IMR-90 (cell line): ENCODE data around the gene MFAP1. TPM values are rescaled to one million over a fixed set of nuclear protein-coding genes. Genes with fewer than 3 reads are reported as not detected.
A peak's percentile ranks its signal among the peaks of the same experiment; 100 is the strongest.

Experiments used
- ATAC-seq: fragments of 200-7000 bp; cut with Tn5 transposase; 2 replicates; pipeline ENCODE4 v1.9.1; 2020; ENCODE audit warnings: low read depth, mild to moderate bottlenecking, moderate library complexity
- BruUV-seq: library from RNA; stranded (reverse); fragments of 400-500 nt; replicated peaks from 2 replicates; lab custom pipeline; 2021; lab: Mats Ljungman, UMichigan
- CTCF ChIA-PET: fragments of 300-600 bp; formaldehyde crosslinking; extraction: SDS; loops from one replicate; lab custom pipeline; 2021; ENCODE audit warnings: antibody characterized with exemption; lab: Yijun Ruan, JAX
- POLR2A ChIA-PET: fragments of 300-600 bp; sonication (Branson Sonifier 250); formaldehyde crosslinking; loops from one replicate; lab custom pipeline; 2022; ENCODE audit warnings: antibody characterized with exemption; ENCODE audit not compliant: unreplicated experiment; lab: Charles Lee
- DNase-seq: peaks from one replicate; pipeline ENCODE4 v3.0.0; 2013
- H2AFZ ChIP-seq: replicated peaks from 2 replicates; pipeline ENCODE3; 2013; ENCODE audit warnings: low read length, mild to moderate bottlenecking; ENCODE audit not compliant: poor library complexity
- H2AK5ac ChIP-seq: 2 replicates; pipeline ENCODE4 v1.6.1; 2013; ENCODE audit warnings: low read depth, low read length, inconsistent platforms
- H2AK9ac ChIP-seq: replicated peaks from 2 replicates; pipeline ENCODE3; 2013; ENCODE audit warnings: mild to moderate bottlenecking, low read depth, low read length, moderate library complexity; ENCODE audit not compliant: poor library complexity
- H2BK120ac ChIP-seq: 2 replicates; pipeline ENCODE4 v1.6.1; 2013; ENCODE audit warnings: low read depth, low read length, inconsistent platforms
- H2BK15ac ChIP-seq: 3 replicates; pipeline ENCODE4 v1.6.1; 2013; ENCODE audit warnings: low read depth, low read length, inconsistent platforms
- H2BK20ac ChIP-seq: 2 replicates; pipeline ENCODE4 v1.6.1; 2013; ENCODE audit warnings: low read depth, mild to moderate bottlenecking, inconsistent platforms, low read length, moderate library complexity
- H2BK5ac ChIP-seq: 2 replicates; pipeline ENCODE4 v1.6.1; 2013; ENCODE audit warnings: mild to moderate bottlenecking, low read depth, low read length, inconsistent platforms; ENCODE audit not compliant: poor library complexity, severe bottlenecking
- H3K14ac ChIP-seq: replicated peaks from 2 replicates; pipeline ENCODE4 v1.6.1; 2013; ENCODE audit warnings: low read depth, low read length, inconsistent platforms
- H3K18ac ChIP-seq: 2 replicates; pipeline ENCODE4 v1.6.1; 2013; ENCODE audit warnings: low read depth, low read length, control low read depth
- H3K23ac ChIP-seq: 2 replicates; pipeline ENCODE4 v1.6.1; 2013; ENCODE audit warnings: low read depth, low read length, inconsistent platforms
- H3K27ac ChIP-seq: 2 replicates; pipeline ENCODE4 v1.5.1; 2013; ENCODE audit warnings: mild to moderate bottlenecking, control low read depth, low read length; ENCODE audit not compliant: insufficient read depth
- H3K27me3 ChIP-seq: 2 replicates; pipeline ENCODE4 v1.6.1; 2013; ENCODE audit warnings: low read length; ENCODE audit not compliant: control insufficient read depth, insufficient read depth
- H3K36me3 ChIP-seq: 2 replicates; pipeline ENCODE4 v1.6.1; 2013; ENCODE audit warnings: low read length, mixed read lengths; ENCODE audit not compliant: control insufficient read depth, insufficient read depth
- H3K4ac ChIP-seq: 2 replicates; pipeline ENCODE4 v1.6.1; 2013; ENCODE audit warnings: low read depth, low read length, inconsistent platforms
- H3K4me1 ChIP-seq: 2 replicates; pipeline ENCODE4 v1.6.1; 2013; ENCODE audit warnings: low read length, mixed read lengths; ENCODE audit not compliant: control insufficient read depth, insufficient read depth
- H3K4me2 ChIP-seq: 2 replicates; pipeline ENCODE4 v1.6.1; 2013; ENCODE audit warnings: low read depth, mild to moderate bottlenecking, control low read depth, low read length, moderate library complexity
- H3K4me3 ChIP-seq: 2 replicates; pipeline ENCODE4 v1.5.1; 2013; ENCODE audit warnings: low read depth, mild to moderate bottlenecking, control low read depth, low read length, moderate library complexity; ENCODE audit not compliant: insufficient read depth
- H3K56ac ChIP-seq: 2 replicates; pipeline ENCODE4 v1.6.1; 2013; ENCODE audit warnings: low read length, inconsistent platforms; ENCODE audit not compliant: insufficient read depth; ENCODE audit errors: extremely low read depth
- H3K79me1 ChIP-seq, 2 experiments: 2 replicates each; pipeline ENCODE4 v1.6.1; 2013; ENCODE audit warnings: low read length in 2 of 2, inconsistent platforms in 1 of 2, low read depth in 1 of 2
- H3K9ac ChIP-seq: 2 replicates; pipeline ENCODE4 v1.6.1; 2013; ENCODE audit warnings: low read depth, low read length, control low read depth
- H3K9me1 ChIP-seq: 2 replicates; pipeline ENCODE4 v1.6.1; 2013; ENCODE audit warnings: low read length, inconsistent platforms; ENCODE audit not compliant: insufficient read depth
- H3K9me3 ChIP-seq: 2 replicates; pipeline ENCODE4 v1.6.1; 2013; ENCODE audit warnings: low read length; ENCODE audit not compliant: control insufficient read depth, insufficient read depth
- H4K20me1 ChIP-seq: 2 replicates; pipeline ENCODE4 v1.6.1; 2013; ENCODE audit warnings: low read length, inconsistent platforms; ENCODE audit not compliant: insufficient read depth
- H4K5ac ChIP-seq: 2 replicates; pipeline ENCODE4 v1.6.1; 2013; ENCODE audit warnings: mild to moderate bottlenecking, low read depth, low read length, control low read depth
- H4K8ac ChIP-seq, 2 experiments: 2 replicates each; pipeline ENCODE4 v1.6.1; 2013; ENCODE audit warnings: low read depth in 2 of 2, low read length in 2 of 2, control low read depth in 1 of 2, inconsistent platforms in 1 of 2
- H4K91ac ChIP-seq: 2 replicates; pipeline ENCODE4 v1.6.1; 2013; ENCODE audit warnings: low read depth, low read length, inconsistent platforms; ENCODE audit not compliant: insufficient read depth
- CEBPB ChIP-seq: IDR thresholded peaks from 2 replicates; pipeline ENCODE4 v1.6.1; 2012; ENCODE audit warnings: low read depth, low read length, improper control_type of control experiment
- RFX5 ChIP-seq: IDR thresholded peaks from 2 replicates; pipeline ENCODE4 v1.8.0; 2012; ENCODE audit warnings: low read depth, mild to moderate bottlenecking, low read length, moderate library complexity
- WGBS, 2 experiments: methylation state at CpG; one replicate each; pipeline versions ENCODE4 v1.1.5 to v1.1.7; 2013; ENCODE audit warnings: missing lambda C conversion rate in 2 of 2; ENCODE audit not compliant: insufficient read length in 1 of 2; ENCODE audit errors: extremely low coverage in 2 of 2; 5-methylcytosine and 5-hydroxymethylcytosine counted together
- dilution Hi-C: fragments of 300-500 bp; cut with HindIII; formaldehyde crosslinking; loops from one replicate; pipeline ENCODE4 v1.14.3; 2018; ENCODE audit warnings: low sequenced_read_pairs; ENCODE audit not compliant: unreplicated experiment
- in situ Hi-C: fragments of 300-500 bp; cut with MboI; formaldehyde crosslinking; loops from 3 replicates; pipeline ENCODE4 v1.14.3; 2019; ENCODE audit warnings: low sequenced_read_pairs, inconsistent platforms, mixed read lengths
- intact Hi-C: fragments of 100-400 bp; cut with micrococcal nuclease; formaldehyde crosslinking; loops from 2 replicates; pipeline ENCODE4 v1.10.0; 2022
- polyA plus RNA-seq, 3 experiments: library from polyadenylated mRNA; depleted of rRNA; stranded (reverse); fragments of >200 nt; gene quantifications; 2 replicates each; pipeline ENCODE4 v1.2.3, GENCODE V29; 2012; ENCODE audit warnings: low replicate concordance in 1 of 3
- total RNA-seq: library from RNA; depleted of rRNA; stranded (reverse); fragments of >200 nt; gene quantifications from 2 replicates; pipeline ENCODE4 v1.2.3, GENCODE V29; 2012

MFAP1 gene
- total and polyA plus RNA-seq, 2 of the 4 experiments (the other 2 are of a cell fraction): 21.6 to 28.5 TPM

- no peak for TF ChIP-seq RFX5
- TF ChIP-seq CEBPB: peak; percentile 45
- no peak overlapping the region for H2BK15ac ChIP-seq
- no CpG with 5 or more reads among the region's 6 CpGs for WGBS, 2 experiments
- H3K23ac ChIP-seq: no peak overlapping the region
- DNase-seq (peak; percentile 15), ATAC-seq (no peak)
- no peak overlapping the region for H4K5ac ChIP-seq
- H2AFZ ChIP-seq: no peak overlapping the region
- H2AK9ac ChIP-seq: no peak overlapping the region
- no peak overlapping the region for H2BK20ac ChIP-seq
- in situ Hi-C loops: no loop called here
- no peaks in the 10 kb centered on the region for H3K27me3 ChIP-seq
- H4K20me1 ChIP-seq: no peaks in the 10 kb centered on the region
- peaks cover 0 to 4% of the 10 kb centered on the region in 2 experiments; a peak in 2 of 4 replicates for H3K79me1 ChIP-seq
- H3K4ac ChIP-seq: no peak overlapping the region
- no peak overlapping the region for H4K91ac ChIP-seq
- no TSS peak for BruUV-seq
- H3K4me3 ChIP-seq: no peak overlapping the region
- no peak overlapping the region for H3K14ac ChIP-seq
- intact Hi-C loops: no loop called here
- no peak overlapping the region for H3K27ac ChIP-seq
- dilution Hi-C loops: no loop called here
- H2BK120ac ChIP-seq: no peak overlapping the region
- H2BK5ac ChIP-seq: no peak overlapping the region
- no peak overlapping the region for H3K56ac ChIP-seq
- H3K36me3 ChIP-seq: peaks cover 8% of the 10 kb centered on the region
- no peak overlapping the region for H2AK5ac ChIP-seq
- H3K4me2 ChIP-seq: no peak overlapping the region
- no peaks in the 10 kb centered on the region for H3K9me3 ChIP-seq
- no peaks in the 10 kb centered on the region for H3K4me1 ChIP-seq
- H3K9ac ChIP-seq: no peak overlapping the region
- no peak overlapping the region for H3K18ac ChIP-seq
- H3K9me1 ChIP-seq: no peaks in the 10 kb centered on the region
- no peak overlapping the region for H4K8ac ChIP-seq
- CTCF ChIA-PET: no interaction called here
- POLR2A ChIA-PET: no interaction called here
These were observed 30.3 kb upstream of the MFAP1 start for GRCh38 chr15:43854801-43855200.
